WTC11 (cell line): ENCODE results near the gene PCSK2.

ENCODE experiments used
- ARID4B ChIP-seq: sonication (generic); formaldehyde crosslinking; IDR thresholded peaks from 2 replicates; pipeline ENCODE4 v1.8.0; 2023; ENCODE audit warnings: missing genetic modification reagents, mild to moderate bottlenecking, borderline replicate concordance
- CTCF ChIP-seq: fragments of 200-600 bp; IDR thresholded peaks from 2 replicates; pipeline ENCODE4 v1.8.0; 2022; ENCODE audit warnings: antibody characterized with exemption
- E2F4 ChIP-seq: sonication (generic); formaldehyde crosslinking; IDR thresholded peaks from 2 replicates; pipeline ENCODE4 v1.8.1; 2022; ENCODE audit warnings: low read depth, mild to moderate bottlenecking, moderate library complexity, missing genetic modification reagents, borderline replicate concordance
- FOXJ3 ChIP-seq: sonication (generic); formaldehyde crosslinking; IDR thresholded peaks from 2 replicates; pipeline ENCODE4 v1.9.0; 2021; ENCODE audit warnings: missing genetic modification reagents, mild to moderate bottlenecking, borderline replicate concordance
- ZBTB21 ChIP-seq: sonication (generic); formaldehyde crosslinking; IDR thresholded peaks from 2 replicates; pipeline ENCODE4 v1.8.1; 2023; ENCODE audit warnings: mild to moderate bottlenecking, missing genetic modification reagents, borderline replicate concordance

- TF ChIP-seq ARID4B (CRISPR knock-in tag) (no peak), CTCF (no peak), E2F4 (no peak), ZBTB21 (CRISPR knock-in tag) (no peak), FOXJ3 (CRISPR knock-in tag) (no peak)
Measured at GRCh38 chr20:17399303-17399985, 172.6 kb downstream of the PCSK2 start.
